Measurements from ENCODE around the gene ECSCR. TPM values are rescaled to one million over a fixed set of nuclear protein-coding genes. Genes with fewer than 3 reads are reported as not detected.
"Not testable (repeated sequence)": the region's sequence is repeated elsewhere in the genome, so short reads cannot be mapped to it uniquely, and the experiment has no call there.

The ECSCR gene
- total RNA-seq, 1 donor from 2014 or later: not detected

- FAIRE-seq: no peak
- Histone ChIP-seq H3K27me3 (ENCODE audit: control insufficient read depth, insufficient read depth, low read length) (no peaks in the 10 kb centered on the region), H3K36me3 (ENCODE audit: control insufficient read depth, insufficient read depth, low read length) (peaks cover 1% of the 10 kb centered on the region), H3K4me3 (ENCODE audit: low read depth, low read length) (peak overlapping the region; percentile 23)
- TF ChIP-seq, protein P1, sequence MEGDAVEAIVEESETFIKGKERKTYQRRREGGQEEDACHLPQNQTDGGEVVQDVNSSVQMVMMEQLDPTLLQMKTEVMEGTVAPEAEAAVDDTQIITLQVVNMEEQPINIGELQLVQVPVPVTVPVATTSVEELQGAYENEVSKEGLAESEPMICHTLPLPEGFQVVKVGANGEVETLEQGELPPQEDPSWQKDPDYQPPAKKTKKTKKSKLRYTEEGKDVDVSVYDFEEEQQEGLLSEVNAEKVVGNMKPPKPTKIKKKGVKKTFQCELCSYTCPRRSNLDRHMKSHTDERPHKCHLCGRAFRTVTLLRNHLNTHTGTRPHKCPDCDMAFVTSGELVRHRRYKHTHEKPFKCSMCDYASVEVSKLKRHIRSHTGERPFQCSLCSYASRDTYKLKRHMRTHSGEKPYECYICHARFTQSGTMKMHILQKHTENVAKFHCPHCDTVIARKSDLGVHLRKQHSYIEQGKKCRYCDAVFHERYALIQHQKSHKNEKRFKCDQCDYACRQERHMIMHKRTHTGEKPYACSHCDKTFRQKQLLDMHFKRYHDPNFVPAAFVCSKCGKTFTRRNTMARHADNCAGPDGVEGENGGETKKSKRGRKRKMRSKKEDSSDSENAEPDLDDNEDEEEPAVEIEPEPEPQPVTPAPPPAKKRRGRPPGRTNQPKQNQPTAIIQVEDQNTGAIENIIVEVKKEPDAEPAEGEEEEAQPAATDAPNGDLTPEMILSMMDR (IDR thresholded peaks at IDR 0.05; ENCODE audit: insufficient read depth, low read length, severe bottlenecking): peak; percentile 36
- peak; percentile 79 for DNase-seq (ENCODE audit: low read depth)
These were observed 19.1 kb upstream of the ECSCR start for GRCh38 chr5:139481580-139482049.

DNA sequence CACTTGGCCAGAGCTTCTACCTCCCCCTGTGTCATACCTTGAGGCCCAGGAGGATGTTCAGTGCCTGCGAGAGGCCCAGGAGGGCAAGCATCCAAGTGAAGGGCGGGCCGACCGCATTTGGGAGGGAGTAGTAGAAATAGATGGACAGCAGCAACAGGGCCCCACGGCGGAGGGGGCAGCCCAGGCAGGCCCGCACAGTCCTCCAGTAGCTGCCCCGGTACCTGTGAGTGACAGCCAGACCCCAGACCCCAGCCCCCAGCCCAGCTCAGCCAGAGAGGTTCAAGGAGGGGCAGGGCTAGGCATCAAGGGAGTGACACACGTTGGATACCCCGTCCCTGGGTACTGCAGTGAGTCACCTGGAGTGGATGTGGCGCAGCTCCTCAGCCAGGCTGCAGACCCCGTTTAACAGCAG is 18.6 kb upstream of the ECSCR start:
- no peak for FAIRE-seq
- TF ChIP-seq, protein P1 (IDR thresholded peaks at IDR 0.05; ENCODE audit: insufficient read depth, low read length, severe bottlenecking): no peak
- Histone ChIP-seq H3K4me3 (ENCODE audit: low read depth, low read length) (peak overlapping the region; percentile 4), H3K36me3 (ENCODE audit: control insufficient read depth, insufficient read depth, low read length) (peaks cover 1% of the 10 kb centered on the region), H3K27me3 (ENCODE audit: control insufficient read depth, insufficient read depth, low read length) (no peaks in the 10 kb centered on the region)
- peak; percentile 44 for DNase-seq (ENCODE audit: low read depth)

DNA sequence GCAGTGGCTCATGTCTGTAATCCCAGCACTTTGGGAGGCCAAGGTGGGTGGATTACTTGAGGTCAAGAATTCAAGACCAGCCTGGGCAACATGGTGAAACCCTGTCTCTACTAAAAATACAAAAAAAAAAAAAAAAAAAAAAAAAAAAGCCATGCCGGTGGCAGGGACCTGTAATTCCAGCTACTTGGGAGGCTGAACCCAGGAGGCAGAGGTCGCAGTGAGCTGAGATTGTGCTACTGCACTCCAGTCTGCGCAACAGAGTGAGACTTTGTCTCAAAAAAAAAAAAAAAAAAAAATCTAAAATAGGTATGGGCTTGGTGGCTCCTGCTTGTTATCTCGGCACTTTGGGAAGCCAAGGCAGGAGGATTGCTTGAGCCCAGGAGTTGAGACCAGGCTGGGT is 17.2 kb upstream of the ECSCR start:
- not testable (repeated sequence) for H3K27me3 ChIP-seq (ENCODE audit: control insufficient read depth, insufficient read depth, low read length); H3K36me3 ChIP-seq (ENCODE audit: control insufficient read depth, insufficient read depth, low read length); DNase-seq (ENCODE audit: low read depth); H3K4me3 ChIP-seq (ENCODE audit: low read depth, low read length); FAIRE-seq

- not testable (repeated sequence) for DNase-seq (ENCODE audit: low read depth); H3K36me3 ChIP-seq (ENCODE audit: control insufficient read depth, insufficient read depth, low read length); FAIRE-seq; H3K27me3 ChIP-seq (ENCODE audit: control insufficient read depth, insufficient read depth, low read length); H3K4me3 ChIP-seq (ENCODE audit: low read depth, low read length)
These were observed 16.3 kb upstream of the ECSCR start for GRCh38 chr5:139478657-139479423.

GRCh38 chr5:139475865-139476617 is 13.5 kb upstream of the ECSCR start:
- Histone ChIP-seq H3K36me3 (ENCODE audit: control insufficient read depth, insufficient read depth, low read length) (peaks cover 1% of the 10 kb centered on the region), H3K27me3 (ENCODE audit: control insufficient read depth, insufficient read depth, low read length) (no peaks in the 10 kb centered on the region), H3K4me3 (ENCODE audit: low read depth, low read length) (no peak overlapping the region)
- FAIRE-seq (no peak), DNase-seq (ENCODE audit: low read depth) (no peak)
- TF ChIP-seq, protein P1 (IDR thresholded peaks at IDR 0.05; ENCODE audit: insufficient read depth, low read length, severe bottlenecking): no peak

GRCh38 chr5:139474890-139475791 is 12.6 kb upstream of the ECSCR start:
- TF ChIP-seq, protein P1 (IDR thresholded peaks at IDR 0.05; ENCODE audit: insufficient read depth, low read length, severe bottlenecking): no peak
- peak; percentile 53 for DNase-seq (ENCODE audit: low read depth)
- peak; percentile 55 for FAIRE-seq
- Histone ChIP-seq H3K27me3 (ENCODE audit: control insufficient read depth, insufficient read depth, low read length) (no peaks in the 10 kb centered on the region), H3K36me3 (ENCODE audit: control insufficient read depth, insufficient read depth, low read length) (peaks cover 1% of the 10 kb centered on the region), H3K4me3 (ENCODE audit: low read depth, low read length) (no peak overlapping the region)
